NCI-H69 (cell line): Measurements from ENCODE around the gene FOLR2.
A peak's percentile ranks its signal among the peaks of the same experiment; 100 is the strongest.
"Not testable (repeated sequence)": the region's sequence is repeated elsewhere in the genome, so short reads cannot be mapped to it uniquely, and the experiment has no call there.

Source experiments
- DNase-seq: peaks from one replicate; lab custom pipeline; 2025; lab: John Stamatoyannopoulos, UW

FOLR2 gene

GRCh38 chr11:72216638-72217037 lies at the start of gene FOLR2:
Gene FOLR2 (plus strand): TSS chr11:72216794. CDS start chr11:72218585, 1,791 bp downstream.
- no peak for DNase-seq

DNA sequence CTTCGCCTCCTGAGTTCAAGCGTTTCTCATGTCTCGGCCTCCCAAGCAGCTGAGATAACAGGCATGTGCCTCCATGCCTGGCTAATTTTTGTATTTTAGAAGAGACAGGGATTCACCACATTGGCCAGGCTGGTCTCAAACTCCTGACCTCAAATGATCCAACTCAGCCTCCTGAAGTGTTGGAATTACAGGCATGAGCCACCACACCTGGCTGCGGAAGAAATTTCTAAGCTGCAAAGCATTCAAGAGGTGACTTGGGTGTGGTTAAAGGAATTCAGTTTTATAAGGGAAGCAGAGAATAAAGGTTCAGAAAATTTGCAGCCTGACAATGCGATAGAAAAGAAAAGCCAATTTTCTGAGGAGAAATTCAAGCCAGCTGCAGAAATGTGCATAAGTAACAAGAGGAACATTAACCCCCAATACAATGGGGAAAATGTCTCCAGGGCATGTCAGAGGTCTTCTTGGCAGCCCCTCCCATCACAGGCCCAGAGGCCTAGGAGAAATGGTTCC lies 47.5 kb upstream of the FOLR2 start:
- DNase-seq = not testable (repeated sequence)

DNA sequence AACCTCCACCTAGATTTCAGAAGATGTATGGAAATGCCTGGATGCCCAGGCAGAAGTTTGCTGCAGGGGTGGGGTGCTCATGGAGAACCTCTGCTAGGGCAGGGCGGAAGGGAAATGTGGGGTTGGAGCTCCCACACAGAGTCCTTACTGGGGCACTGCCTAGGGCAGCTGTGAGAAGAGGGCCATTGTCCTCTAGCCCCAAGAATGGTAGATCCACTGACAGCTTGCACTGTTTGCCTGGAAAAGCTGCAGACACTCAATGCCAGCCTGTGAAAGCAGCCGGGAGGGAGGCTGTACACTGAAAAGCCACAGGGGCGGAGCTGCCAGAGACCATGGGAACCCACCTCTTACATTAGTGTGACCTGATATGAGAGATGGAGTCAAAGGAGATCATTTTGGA lies 46.8 kb upstream of the FOLR2 start:
- DNase-seq = not testable (repeated sequence)

DNA sequence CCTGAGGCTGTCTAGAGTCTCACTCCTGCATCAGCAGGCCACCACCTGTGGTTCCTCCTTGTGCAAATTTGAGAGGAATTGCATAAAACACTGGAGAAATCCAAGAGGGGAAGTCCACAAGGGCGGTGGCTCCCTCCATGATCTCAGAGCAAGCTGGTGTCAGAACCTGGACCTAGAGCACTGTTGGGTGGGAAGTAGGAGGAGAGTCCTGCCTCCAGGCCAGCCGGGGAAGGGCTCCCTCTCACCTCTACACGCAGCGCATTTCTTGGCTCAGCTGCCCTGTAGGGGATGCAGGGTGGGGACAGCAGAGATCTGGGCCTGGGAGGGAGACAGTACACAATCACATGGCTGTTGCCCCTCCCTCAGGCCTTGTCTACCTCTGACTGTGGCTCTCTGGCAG lies 44.6 kb upstream of the FOLR2 start:
- not testable (repeated sequence) for DNase-seq

DNA sequence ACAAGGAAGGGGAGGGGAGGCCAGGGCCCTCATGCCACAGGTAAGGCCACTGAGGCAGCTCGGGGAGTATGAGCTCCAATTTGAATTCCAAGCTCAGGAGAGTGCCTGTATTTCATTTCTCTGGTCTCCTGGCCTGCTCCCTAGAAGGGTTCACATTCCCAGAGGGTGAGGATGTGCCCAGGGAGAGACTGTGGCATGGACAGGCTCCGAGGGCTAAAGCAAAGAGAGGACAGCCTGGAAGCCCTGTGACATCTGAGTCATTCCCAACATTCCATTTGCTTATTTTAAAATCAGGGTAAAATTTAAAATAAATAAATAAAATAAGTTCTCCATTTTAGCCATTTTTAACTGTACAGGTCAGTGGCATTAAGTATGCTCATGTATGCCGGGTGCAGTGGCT lies 43.3 kb upstream of the FOLR2 start:
- no peak for DNase-seq

DNA sequence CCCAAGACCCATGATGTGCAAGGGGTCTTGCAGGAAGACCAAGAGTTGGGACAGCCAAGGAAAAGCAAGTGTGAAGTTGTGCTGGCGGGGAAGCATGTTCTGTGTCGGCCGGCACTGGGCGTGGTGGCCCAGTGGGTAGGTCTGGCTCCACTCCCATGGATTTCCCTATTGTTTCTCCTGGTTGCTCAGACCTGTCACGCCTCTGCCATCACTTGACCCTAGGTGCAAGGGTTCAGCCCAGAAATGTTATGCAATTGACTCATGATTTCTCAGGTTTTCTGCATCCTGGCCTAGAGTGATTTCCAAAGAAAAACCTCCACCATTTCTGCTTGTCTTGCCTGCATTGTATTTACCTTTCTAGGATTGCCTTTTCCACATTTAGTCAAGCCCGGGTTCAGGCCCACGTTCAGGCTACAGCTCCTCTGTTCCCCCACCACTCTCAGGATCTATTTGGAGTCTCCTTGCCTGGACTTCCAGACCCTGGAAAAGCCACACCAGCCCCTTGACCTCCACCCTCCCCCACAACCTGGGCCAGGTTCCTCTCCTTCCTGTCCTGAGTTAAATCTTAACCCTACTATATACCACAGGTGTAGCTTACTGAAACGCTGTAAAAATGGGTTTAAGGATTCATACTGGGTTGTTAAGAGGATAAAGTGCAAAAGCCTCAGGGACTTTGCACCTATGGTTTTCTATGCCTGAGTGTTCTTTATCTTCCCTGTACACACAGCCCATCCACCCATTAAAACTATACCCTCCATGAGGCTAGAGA lies 42.1 kb upstream of the FOLR2 start:
- no peak for DNase-seq

- no peak for DNase-seq
Observed at GRCh38 chr11:72177656-72178055, 38.9 kb upstream of the FOLR2 start.

GRCh38 chr11:72179049-72179803 lies 37.4 kb upstream of the FOLR2 start:
- no peak for DNase-seq

DNA sequence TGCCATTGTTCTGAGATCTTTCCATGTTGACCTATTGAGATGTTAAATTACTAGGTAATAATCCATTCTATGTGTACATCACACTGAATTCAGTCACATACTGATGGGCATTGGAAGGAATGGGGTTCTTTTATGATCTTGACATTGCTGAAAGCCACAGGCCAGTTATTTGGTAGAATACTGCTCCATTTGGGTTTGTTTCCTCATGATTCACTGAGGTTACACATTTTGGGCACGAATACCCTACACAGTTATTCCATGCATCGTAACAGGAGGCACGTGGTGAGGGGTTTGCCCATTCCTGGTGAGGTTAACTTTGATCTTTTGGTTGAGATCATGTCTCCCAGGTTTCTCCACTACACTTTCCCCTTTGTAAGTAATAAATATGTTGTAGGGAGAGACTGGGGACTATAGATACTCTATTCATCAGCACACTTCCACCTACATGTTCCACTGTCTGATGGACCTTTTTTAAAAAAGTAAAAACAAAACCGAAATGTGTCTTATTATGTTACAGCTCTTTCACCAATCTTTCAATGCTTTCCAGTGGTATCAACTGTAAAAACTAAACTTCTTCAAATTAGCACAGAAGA lies 36.7 kb upstream of the FOLR2 start:
- no peak for DNase-seq

DNA sequence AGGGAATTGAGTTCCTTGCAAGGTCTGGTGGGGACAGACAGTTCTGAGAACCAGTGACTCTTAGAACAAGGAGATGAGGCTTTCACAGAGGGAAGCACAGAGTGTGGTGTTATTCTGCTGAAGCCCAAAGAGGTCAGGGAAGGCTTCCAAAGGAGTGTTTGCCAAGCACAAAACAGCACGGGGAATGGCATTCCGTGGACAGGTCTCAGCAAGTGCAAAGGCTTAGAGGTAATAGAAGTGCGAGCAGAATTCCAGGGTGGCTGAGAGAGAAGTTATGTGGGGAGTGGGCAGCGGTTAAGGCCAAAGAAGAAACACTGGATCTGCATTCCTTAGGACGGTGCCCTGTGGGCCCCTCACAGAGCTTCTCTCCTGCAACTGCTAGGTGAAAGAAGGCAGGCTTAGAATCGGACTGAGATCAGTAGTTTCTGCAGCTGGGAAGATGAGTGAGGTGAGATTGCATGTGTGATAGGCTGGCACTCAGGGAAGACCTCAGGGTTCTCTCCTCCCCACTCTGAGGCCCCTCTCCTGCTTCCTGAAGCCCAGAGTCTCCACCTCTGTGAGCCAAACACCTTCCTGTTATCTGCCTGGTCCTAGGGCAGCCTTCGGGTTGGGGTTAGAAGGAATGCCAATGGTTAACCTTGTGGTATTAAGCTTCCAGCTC lies 35.6 kb upstream of the FOLR2 start:
- DNase-seq = not testable (repeated sequence)

DNA sequence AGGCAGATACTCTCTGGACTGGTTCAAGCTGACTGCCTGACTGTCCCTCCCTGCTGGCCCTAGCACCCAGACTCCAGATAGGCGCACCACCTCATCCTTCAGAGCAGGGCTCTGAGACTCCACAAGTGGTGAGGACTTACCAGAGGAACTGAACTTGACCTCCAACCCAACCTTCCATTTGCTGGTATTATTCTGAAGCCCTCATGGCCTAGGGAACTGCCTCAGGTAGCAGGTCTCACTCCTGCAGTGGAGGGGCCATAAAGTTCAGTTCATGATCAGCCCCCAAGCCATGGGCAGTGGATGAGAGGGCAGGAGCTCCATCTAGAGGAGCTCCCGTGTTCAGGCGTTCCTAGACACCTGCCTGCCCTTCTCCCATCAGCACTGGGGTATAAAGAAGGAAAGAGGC lies 35.0 kb upstream of the FOLR2 start:
- peak; percentile 34 for DNase-seq

- no peak for DNase-seq
Observed at GRCh38 chr11:72188267-72188666, 28.3 kb upstream of the FOLR2 start.

- peak; percentile 82 for DNase-seq
Observed at GRCh38 chr11:72189455-72190250, 26.9 kb upstream of the FOLR2 start.

- DNase-seq = no peak
Observed at GRCh38 chr11:72190631-72191071, 25.9 kb upstream of the FOLR2 start.

- no peak for DNase-seq
Observed at GRCh38 chr11:72191961-72192381, 24.6 kb upstream of the FOLR2 start, which contains the start of gene FOLR1. Gene FOLR1 (plus strand): TSS chr11:72192140. CDS start chr11:72192174, 34 bp downstream.

GRCh38 chr11:72195518-72196270 lies 20.9 kb upstream of the FOLR2 start:
- DNase-seq = no peak

- not testable (repeated sequence) for DNase-seq
Observed at GRCh38 chr11:72201445-72201844, 15.1 kb upstream of the FOLR2 start.

DNA sequence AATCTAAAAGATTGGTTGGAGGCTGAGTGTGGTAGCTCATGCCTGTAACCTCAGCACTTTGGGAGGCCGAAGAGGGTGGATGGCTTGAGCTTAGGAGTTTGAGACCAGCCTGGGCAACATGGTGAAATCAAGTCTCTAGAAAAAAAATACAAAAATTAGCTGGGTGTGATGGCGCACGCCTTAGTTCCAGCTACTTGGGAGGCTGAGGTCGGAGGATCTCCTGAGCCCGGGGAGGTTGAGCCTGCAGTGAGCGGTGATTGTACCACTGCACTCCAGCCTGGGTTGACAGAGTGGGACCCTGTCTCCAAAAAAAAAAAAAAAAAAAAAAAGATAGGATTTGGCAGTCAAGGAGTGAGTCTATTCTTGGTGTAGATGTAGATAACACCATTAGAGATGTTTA lies 14.0 kb upstream of the FOLR2 start:
- no peak for DNase-seq

DNA sequence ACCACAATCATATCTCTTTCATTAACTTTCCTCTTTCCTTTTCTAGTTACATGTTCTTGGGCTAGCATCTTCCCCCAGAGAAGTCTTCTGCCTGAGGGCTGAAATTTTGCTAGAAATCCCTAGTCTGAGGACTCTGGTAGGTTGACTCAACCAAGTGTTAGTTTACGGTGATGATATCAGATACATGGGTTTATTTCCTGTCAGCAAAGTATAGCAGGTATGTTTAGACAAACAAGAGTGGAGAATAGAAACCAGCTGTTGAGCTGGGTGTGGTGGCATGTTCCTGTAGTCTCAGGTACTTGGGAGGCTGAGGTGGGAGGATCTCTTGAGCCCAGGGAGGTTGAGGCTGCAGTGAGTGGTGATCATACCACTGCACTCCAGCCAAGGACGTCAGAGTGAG lies 13.4 kb upstream of the FOLR2 start:
- no peak for DNase-seq

GRCh38 chr11:72204886-72205285 lies 11.7 kb upstream of the FOLR2 start:
- no peak for DNase-seq
